GM23338 (cell line): Measurements from ENCODE around the gene SLC20A1. TPM values are rescaled to one million over a fixed set of nuclear protein-coding genes. Genes with fewer than 3 reads are reported as not detected.

Experiments
- ATAC-seq: fragments of 200-7000 bp; cut with Tn5 transposase; 3 replicates; pipeline ENCODE4 v1.9.1; 2020
- DNase-seq: peaks from one replicate; pipeline ENCODE4 v3.0.0-alpha.2; 2015; ENCODE audit warnings: low spot score
- H2AFZ ChIP-seq: fragments of 200-600 bp; sonication (generic); 2 replicates; pipeline ENCODE4 v1.8.0; 2016; ENCODE audit warnings: antibody characterized with exemption, mild to moderate bottlenecking, moderate library complexity
- H3F3A ChIP-seq: fragments of 200-600 bp; sonication (generic); replicated peaks from 2 replicates; pipeline ENCODE4 v1.8.0; 2017; ENCODE audit warnings: antibody characterized with exemption, mixed run types, low read depth
- H3K27ac ChIP-seq: fragments of 200-600 bp; sonication (generic); 2 replicates; pipeline ENCODE4 v1.6.1; 2016; ENCODE audit warnings: low read depth
- H3K27me3 ChIP-seq: fragments of 200-600 bp; sonication (generic); 2 replicates; pipeline ENCODE4 v1.8.0; 2016; ENCODE audit warnings: mild to moderate bottlenecking, mixed run types, moderate library complexity; ENCODE audit not compliant: insufficient read depth
- H3K36me3 ChIP-seq: fragments of 200-600 bp; sonication (generic); 2 replicates; pipeline ENCODE4 v1.8.0; 2016; ENCODE audit warnings: mild to moderate bottlenecking; ENCODE audit not compliant: insufficient read depth
- H3K4me1 ChIP-seq: fragments of 200-600 bp; sonication (generic); 2 replicates; pipeline ENCODE4 v1.8.0; 2016; ENCODE audit warnings: mild to moderate bottlenecking, moderate library complexity; ENCODE audit not compliant: insufficient read depth
- H3K4me2 ChIP-seq: fragments of 200-600 bp; sonication (generic); 2 replicates; pipeline ENCODE4 v1.7.1; 2017; ENCODE audit warnings: mixed run types
- H3K4me3 ChIP-seq: fragments of 200-600 bp; sonication (generic); 2 replicates; pipeline ENCODE4 v1.6.1; 2016; ENCODE audit warnings: mixed run types
- H3K79me2 ChIP-seq: fragments of 200-600 bp; sonication (generic); replicated peaks from 2 replicates; pipeline ENCODE4 v1.8.0; 2017; ENCODE audit warnings: mild to moderate bottlenecking; ENCODE audit not compliant: insufficient read depth
- H3K9me2 ChIP-seq: fragments of 200-600 bp; sonication (generic); 2 replicates; pipeline ENCODE4 v1.8.0; 2017; ENCODE audit not compliant: insufficient read depth
- H4K20me1 ChIP-seq: fragments of 200-600 bp; sonication (generic); replicated peaks from 2 replicates; pipeline ENCODE4 v1.8.0; 2017; ENCODE audit warnings: mild to moderate bottlenecking; ENCODE audit not compliant: insufficient read depth
- H3K27ac Mint-ChIP-seq: 2 replicates; pipeline ENCODE4 v1.8.0; 2020; ENCODE audit warnings: inconsistent platforms, mild to moderate bottlenecking, moderate library complexity, mixed read lengths
- H3K27me3 Mint-ChIP-seq: 3 replicates; pipeline ENCODE4 v1.8.0; 2022; ENCODE audit warnings: low read depth, mild to moderate bottlenecking, moderate library complexity, mixed read lengths, inconsistent platforms; ENCODE audit not compliant: insufficient read depth, poor library complexity
- H3K36me3 Mint-ChIP-seq: 3 replicates; pipeline ENCODE4 v1.8.0; 2021; ENCODE audit warnings: low read depth, mild to moderate bottlenecking, inconsistent platforms, moderate library complexity, mixed read lengths
- H3K4me1 Mint-ChIP-seq: 3 replicates; pipeline ENCODE4 v1.8.0; 2020; ENCODE audit warnings: mild to moderate bottlenecking, inconsistent platforms, mixed read lengths
- H3K4me3 Mint-ChIP-seq: 3 replicates; pipeline ENCODE4 v1.8.0; 2021; ENCODE audit warnings: moderate library complexity, mild to moderate bottlenecking, inconsistent platforms, mixed read lengths
- H3K9me3 Mint-ChIP-seq: 3 replicates; pipeline ENCODE4 v1.8.0; 2020; ENCODE audit warnings: moderate library complexity, mild to moderate bottlenecking, inconsistent platforms, mixed read lengths
- CTCF ChIP-seq, 2 experiments: fragments of 200-600 bp in 1 of 2; sonication (generic) in 1 of 2; conservative IDR thresholded peaks; 2 replicates each; pipeline versions ENCODE4 v1.5.1 to v1.6.1; 2016 to 2017; ENCODE audit warnings: antibody characterized with exemption in 2 of 2, low read depth in 2 of 2, mild to moderate bottlenecking in 2 of 2, moderate library complexity in 1 of 2
- ETS1 ChIP-seq: IDR thresholded peaks from 2 replicates; pipeline ENCODE4 v1.6.1; 2016; ENCODE audit warnings: antibody characterized with exemption
- EZH2 ChIP-seq: fragments of 200-600 bp; sonication (generic); IDR thresholded peaks from one replicate; pipeline ENCODE4 v1.8.0; 2017; ENCODE audit warnings: antibody characterized with exemption, mild to moderate bottlenecking, low read depth; ENCODE audit not compliant: unreplicated experiment
- EZH2phosphoT487 ChIP-seq: fragments of 200-600 bp; sonication (generic); IDR thresholded peaks from one replicate; pipeline ENCODE4 v1.8.1; 2018; ENCODE audit warnings: antibody characterized with exemption; ENCODE audit not compliant: unreplicated experiment
- JUNB ChIP-seq: IDR thresholded peaks from one replicate; pipeline ENCODE4 v1.6.1; 2016; ENCODE audit warnings: antibody characterized with exemption; ENCODE audit not compliant: unreplicated experiment
- NANOG ChIP-seq: IDR thresholded peaks from 2 replicates; pipeline ENCODE4 v1.6.1; 2016; ENCODE audit warnings: antibody characterized with exemption, borderline replicate concordance
- REST ChIP-seq: IDR thresholded peaks from one replicate; pipeline ENCODE4 v1.6.1; 2018; ENCODE audit warnings: antibody characterized with exemption; ENCODE audit not compliant: unreplicated experiment
- STAT1 ChIP-seq: IDR thresholded peaks from one replicate; pipeline ENCODE4 v1.6.1; 2016; ENCODE audit warnings: antibody characterized with exemption; ENCODE audit not compliant: unreplicated experiment
- ZNF114 ChIP-seq: fragments of 250-450 bp; sonication (Bioruptor Pico); IDR thresholded peaks from 2 replicates; pipeline ENCODE4 v1.5.0; 2020; ENCODE audit warnings: mild to moderate bottlenecking, moderate library complexity
- polyA plus RNA-seq: library from polyadenylated mRNA; unstranded; fragments of >200 nt; fragmentation: Nextera tagmentation; extraction: Ambion mirVana; gene quantifications from 2 replicates; pipeline ENCODE4 v1.2.1, GENCODE V29; 2016
- total RNA-seq: library from RNA; depleted of rRNA; stranded (reverse); fragments of >200 nt; shearing (Covaris generic); gene quantifications from 2 replicates; pipeline ENCODE4 v1.2.3, GENCODE V29; 2014

The SLC20A1 gene
- total and polyA plus RNA-seq, 2 experiments from 2014 or later: 52.9 to 84.3 TPM

GRCh38 chr2:112646102-112646719, 472 bp downstream of the SLC20A1 start:
- H3K27ac Mint-ChIP-seq: peak overlapping the region; percentile 82
- H3K79me2 ChIP-seq: peaks cover 54% of the 10 kb centered on the region

GRCh38 chr2:112646791-112647689, 1.3 kb downstream of the SLC20A1 start:
- Mint-ChIP-seq H3K4me1 (peaks cover 37% of the 10 kb centered on the region), H3K36me3 (peaks cover 54% of the 10 kb centered on the region)
- no peak for TF ChIP-seq ETS1
- TF ChIP-seq EZH2: no peak
- TF ChIP-seq CTCF (conservative IDR thresholded peaks at IDR 0.05; ENCODE audit: low read depth in 2 of 2): no peak
- TF ChIP-seq JUNB: no peak

More at GRCh38 chr2:112646102-112646719, 472 bp downstream of the SLC20A1 start:
- no peaks in the 10 kb centered on the region for H3K9me2 ChIP-seq
- TF ChIP-seq JUNB (no peak), ZNF114 (peak; percentile 4; the same call in 1 of the 2 replicates), STAT1 (no peak), EZH2phosphoT487 (no peak), NANOG (no peak), REST (no peak)
- 0 out of 2 replicates have a peak, but pooled peaks cover 7% of the 10 kb centered on the region for H3K27me3 ChIP-seq
- H3K27ac ChIP-seq: peak overlapping the region; percentile 79; the same call in 1 of the 2 replicates
- H3K4me1 ChIP-seq: peaks cover 31% of the 10 kb centered on the region
- Mint-ChIP-seq H3K36me3 (peaks cover 45% of the 10 kb centered on the region), H3K4me1 (peaks cover 37% of the 10 kb centered on the region), H3K4me3 (peak overlapping the region; percentile 94), H3K9me3 (no peaks in the 10 kb centered on the region), H3K27me3 (peaks cover 3% of the 10 kb centered on the region)
- peak overlapping the region; percentile 86 for H2AFZ ChIP-seq
- peak; percentile 15; the same call in 2 of the 3 replicates for ATAC-seq
- no peaks in the 10 kb centered on the region for H3F3A ChIP-seq
- H3K36me3 ChIP-seq: peaks cover 31% of the 10 kb centered on the region
- H3K4me2 ChIP-seq: peak overlapping the region; percentile 93
- H3K4me3 ChIP-seq: peak overlapping the region; percentile 78
- peaks cover 38% of the 10 kb centered on the region for H4K20me1 ChIP-seq
- DNase-seq: peak; percentile 32

More at GRCh38 chr2:112646791-112647689, 1.3 kb downstream of the SLC20A1 start:
- Histone ChIP-seq H3K27me3 (0 out of 2 replicates have a peak, but pooled peaks cover 7% of the 10 kb centered on the region), H3K4me2 (peak overlapping the region; percentile 93), H3K9me2 (no peaks in the 10 kb centered on the region), H3K36me3 (peaks cover 39% of the 10 kb centered on the region), H3K79me2 (peaks cover 62% of the 10 kb centered on the region), H3K27ac (no peak overlapping the region), H4K20me1 (peaks cover 41% of the 10 kb centered on the region), H3F3A (no peaks in the 10 kb centered on the region), H3K4me1 (peaks cover 31% of the 10 kb centered on the region), H3K4me3 (peak overlapping the region; percentile 78), H2AFZ (no peak overlapping the region; the same call in 1 of the 2 replicates)
- Mint-ChIP-seq H3K27me3 (peaks cover 3% of the 10 kb centered on the region), H3K27ac (peak overlapping the region; percentile 16; the same call in 1 of the 2 replicates), H3K4me3 (peak overlapping the region; percentile 94), H3K9me3 (no peaks in the 10 kb centered on the region)
- ATAC-seq: no peak
- peak; percentile 43 for DNase-seq
